ENCODE measurements around the gene KIF1A. TPM values are rescaled to one million over a fixed set of nuclear protein-coding genes. Genes with fewer than 3 reads are reported as not detected.

KIF1A gene
- total RNA-seq, 1 experiment from 2014 or later, result not detected

- H3K4me2 ChIP-seq, result no peak overlapping the region
- ChIA-PET CTCF (no interaction called here), POLR2A (ENCODE audit: unreplicated experiment) (no interaction called here)
- H3K9me3 ChIP-seq (ENCODE audit: insufficient read depth, low read depth), result no peaks in the 10 kb centered on the region
- TF ChIP-seq, protein P1, sequence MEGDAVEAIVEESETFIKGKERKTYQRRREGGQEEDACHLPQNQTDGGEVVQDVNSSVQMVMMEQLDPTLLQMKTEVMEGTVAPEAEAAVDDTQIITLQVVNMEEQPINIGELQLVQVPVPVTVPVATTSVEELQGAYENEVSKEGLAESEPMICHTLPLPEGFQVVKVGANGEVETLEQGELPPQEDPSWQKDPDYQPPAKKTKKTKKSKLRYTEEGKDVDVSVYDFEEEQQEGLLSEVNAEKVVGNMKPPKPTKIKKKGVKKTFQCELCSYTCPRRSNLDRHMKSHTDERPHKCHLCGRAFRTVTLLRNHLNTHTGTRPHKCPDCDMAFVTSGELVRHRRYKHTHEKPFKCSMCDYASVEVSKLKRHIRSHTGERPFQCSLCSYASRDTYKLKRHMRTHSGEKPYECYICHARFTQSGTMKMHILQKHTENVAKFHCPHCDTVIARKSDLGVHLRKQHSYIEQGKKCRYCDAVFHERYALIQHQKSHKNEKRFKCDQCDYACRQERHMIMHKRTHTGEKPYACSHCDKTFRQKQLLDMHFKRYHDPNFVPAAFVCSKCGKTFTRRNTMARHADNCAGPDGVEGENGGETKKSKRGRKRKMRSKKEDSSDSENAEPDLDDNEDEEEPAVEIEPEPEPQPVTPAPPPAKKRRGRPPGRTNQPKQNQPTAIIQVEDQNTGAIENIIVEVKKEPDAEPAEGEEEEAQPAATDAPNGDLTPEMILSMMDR (conservative IDR thresholded peaks at IDR 0.05), result no peak
- no peak for TF ChIP-seq EZH2 (IDR thresholded peaks at IDR 0.05; ENCODE audit: low read depth)
- H3K27me3 ChIP-seq (ENCODE audit: insufficient read depth, low read depth), result peaks cover 81% of the 10 kb centered on the region
- no TSS peak for BruUV-seq (replicated peaks)
- no peak for DNase-seq
- H4K20me1 ChIP-seq (ENCODE audit: insufficient read depth), result no peaks in the 10 kb centered on the region
- no peaks in the 10 kb centered on the region for H3F3A ChIP-seq (ENCODE audit: insufficient read depth, low read depth)
- no peaks in the 10 kb centered on the region for H3K79me2 ChIP-seq (ENCODE audit: low read depth)
- no peaks in the 10 kb centered on the region for H3K36me3 ChIP-seq (ENCODE audit: low read depth)
- no peak overlapping the region for H3K4me3 ChIP-seq
- no peaks in the 10 kb centered on the region for H3K9me2 ChIP-seq (ENCODE audit: insufficient read depth)
- intact Hi-C loops (cut with micrococcal nuclease; ENCODE audit: unreplicated experiment), result no loop called here
- no peak overlapping the region for H2AFZ ChIP-seq
- no peaks in the 10 kb centered on the region for H3K4me1 ChIP-seq (replicated peaks; ENCODE audit: insufficient read depth)
- no peak overlapping the region for H3K27ac ChIP-seq
These were observed 10.7 kb downstream of the KIF1A start for GRCh38 chr2:240809276-240809675.

GRCh38 chr2:240806459-240806858, 13.6 kb downstream of the KIF1A start:
- H3F3A ChIP-seq (ENCODE audit: insufficient read depth, low read depth), result no peaks in the 10 kb centered on the region
- ChIA-PET POLR2A (ENCODE audit: unreplicated experiment) (no interaction called here), CTCF (no interaction called here)
- no peak overlapping the region for H2AFZ ChIP-seq
- intact Hi-C loops (cut with micrococcal nuclease; ENCODE audit: unreplicated experiment), result no loop called here
- BruUV-seq (replicated peaks), result no TSS peak
- no peak overlapping the region for H3K4me2 ChIP-seq
- H3K9me3 ChIP-seq (ENCODE audit: insufficient read depth, low read depth), result no peaks in the 10 kb centered on the region
- peaks cover 86% of the 10 kb centered on the region for H3K27me3 ChIP-seq (ENCODE audit: insufficient read depth, low read depth)
- H3K4me3 ChIP-seq, result no peak overlapping the region
- no peaks in the 10 kb centered on the region for H3K9me2 ChIP-seq (ENCODE audit: insufficient read depth)
- no peak for DNase-seq
- no peaks in the 10 kb centered on the region for H3K4me1 ChIP-seq (replicated peaks; ENCODE audit: insufficient read depth)
- no peaks in the 10 kb centered on the region for H3K36me3 ChIP-seq (ENCODE audit: low read depth)
- TF ChIP-seq EZH2 (IDR thresholded peaks at IDR 0.05; ENCODE audit: low read depth), result no peak
- TF ChIP-seq, protein P1 (conservative IDR thresholded peaks at IDR 0.05), result no peak
- H3K27ac ChIP-seq, result no peak overlapping the region
- H3K79me2 ChIP-seq (ENCODE audit: low read depth), result no peaks in the 10 kb centered on the region
- no peaks in the 10 kb centered on the region for H4K20me1 ChIP-seq (ENCODE audit: insufficient read depth)

DNA sequence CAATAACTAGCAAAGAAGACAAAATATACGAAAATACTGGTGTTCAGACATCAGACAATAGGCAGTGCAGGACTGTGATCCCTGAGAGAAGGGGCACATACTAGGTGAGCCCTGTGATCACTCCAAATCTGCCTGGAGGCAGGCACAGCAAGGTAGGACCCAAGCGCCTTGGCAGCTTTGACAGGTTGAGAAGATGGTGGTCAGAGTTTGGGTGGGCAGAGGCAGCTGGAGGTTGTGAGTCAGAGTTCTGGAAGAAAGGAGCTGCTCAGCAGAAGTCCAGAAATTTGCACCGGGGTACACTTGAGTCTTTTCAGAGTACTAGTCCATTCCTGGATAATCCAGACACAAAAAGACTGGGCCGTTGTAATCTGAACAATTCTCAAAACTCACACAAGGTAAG, 14.0 kb downstream of the KIF1A start:
- Histone ChIP-seq H3K27me3 (ENCODE audit: insufficient read depth, low read depth) (peaks cover 86% of the 10 kb centered on the region), H3K9me2 (ENCODE audit: insufficient read depth) (no peaks in the 10 kb centered on the region), H3K4me1 (replicated peaks; ENCODE audit: insufficient read depth) (no peaks in the 10 kb centered on the region), H3K4me2 (no peak overlapping the region), H3K36me3 (ENCODE audit: low read depth) (no peaks in the 10 kb centered on the region), H4K20me1 (ENCODE audit: insufficient read depth) (no peaks in the 10 kb centered on the region), H3K27ac (no peak overlapping the region), H3K9me3 (ENCODE audit: insufficient read depth, low read depth) (no peaks in the 10 kb centered on the region), H2AFZ (no peak overlapping the region), H3K4me3 (no peak overlapping the region), H3K79me2 (ENCODE audit: low read depth) (no peaks in the 10 kb centered on the region), H3F3A (ENCODE audit: insufficient read depth, low read depth) (no peaks in the 10 kb centered on the region)
- no TSS peak for BruUV-seq (replicated peaks)
- TF ChIP-seq, protein P1 (conservative IDR thresholded peaks at IDR 0.05), result no peak
- TF ChIP-seq EZH2 (IDR thresholded peaks at IDR 0.05; ENCODE audit: low read depth), result no peak
- POLR2A ChIA-PET (ENCODE audit: unreplicated experiment), result no interaction called here
- CTCF ChIA-PET, result no interaction called here
- intact Hi-C loops (cut with micrococcal nuclease; ENCODE audit: unreplicated experiment), result no loop called here
- no peak for DNase-seq
